ENCODE measurements around the gene IRS1.

IRS1 gene

DNA sequence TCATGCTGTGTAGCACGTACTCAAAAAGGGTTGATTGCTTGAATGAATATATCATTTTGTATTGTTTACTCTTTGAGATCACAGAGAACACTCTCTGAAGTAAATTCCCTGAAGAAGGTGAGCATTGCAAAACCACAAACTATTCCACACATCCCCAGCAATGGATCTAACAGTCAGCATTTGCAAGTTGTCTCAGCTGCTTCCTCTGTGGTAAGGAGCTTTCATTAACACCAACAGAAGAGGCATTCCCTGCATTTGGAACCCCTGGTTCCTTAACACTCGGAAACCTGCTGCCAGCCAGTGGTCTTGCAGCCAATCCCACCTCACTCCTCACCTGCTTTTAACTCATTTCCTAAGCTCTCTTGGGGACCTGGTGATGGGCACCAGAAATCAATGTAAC is 108.4 kb downstream of the IRS1 start:
- Histone ChIP-seq H3K4me1 (ENCODE audit: control insufficient read depth, low read depth, low read length) (peaks cover 9% of the 10 kb centered on the region), H3K36me3 (ENCODE audit: control insufficient read depth, low read depth, low read length) (no peaks in the 10 kb centered on the region), H3K9ac (ENCODE audit: low read length) (no peak overlapping the region), H3K9me3 (ENCODE audit: control insufficient read depth, low read depth, low read length) (no peaks in the 10 kb centered on the region), H3K27ac (ENCODE audit: low read length) (no peak overlapping the region), H3K4me3 (ENCODE audit: low read length) (no peak overlapping the region), H3K27me3 (ENCODE audit: control insufficient read depth, insufficient read depth, low read length) (no peaks in the 10 kb centered on the region)

DNA sequence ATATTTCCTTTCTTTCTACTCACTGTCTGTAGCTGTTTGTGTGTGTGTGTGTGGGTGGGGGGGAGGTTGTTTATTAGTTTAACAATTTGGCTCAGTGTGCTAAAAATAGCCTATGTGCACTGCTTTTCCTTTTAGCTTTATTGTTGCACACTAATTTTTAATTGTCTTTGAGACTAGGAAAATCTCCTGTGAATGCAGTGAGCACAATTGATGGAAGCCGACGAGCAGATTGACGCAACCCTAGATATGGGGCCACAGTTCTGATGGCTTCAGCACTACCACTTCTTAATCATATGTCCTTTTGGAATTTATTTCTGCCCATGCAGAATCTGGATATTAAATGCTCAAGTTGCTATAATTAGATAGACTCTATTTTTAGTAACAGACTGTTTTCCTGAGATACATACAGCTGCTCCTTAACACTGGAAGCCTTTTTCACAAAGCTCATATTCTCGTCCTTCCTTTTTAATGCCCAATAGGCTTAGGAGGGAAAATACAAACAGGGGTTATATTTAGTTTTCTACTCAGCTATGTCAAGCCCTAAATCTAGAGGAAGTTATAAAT is 109.1 kb downstream of the IRS1 start:
- peaks cover 4% of the 10 kb centered on the region for H3K4me1 ChIP-seq (ENCODE audit: control insufficient read depth, low read depth, low read length)
- no peaks in the 10 kb centered on the region for H3K36me3 ChIP-seq (ENCODE audit: control insufficient read depth, low read depth, low read length)
- H3K27me3 ChIP-seq (ENCODE audit: control insufficient read depth, insufficient read depth, low read length) = no peaks in the 10 kb centered on the region
- H3K4me3 ChIP-seq (ENCODE audit: low read length) = no peak overlapping the region
- H3K27ac ChIP-seq (ENCODE audit: low read length) = no peak overlapping the region
- no peaks in the 10 kb centered on the region for H3K9me3 ChIP-seq (ENCODE audit: control insufficient read depth, low read depth, low read length)
- no peak overlapping the region for H3K9ac ChIP-seq (ENCODE audit: low read length)

DNA sequence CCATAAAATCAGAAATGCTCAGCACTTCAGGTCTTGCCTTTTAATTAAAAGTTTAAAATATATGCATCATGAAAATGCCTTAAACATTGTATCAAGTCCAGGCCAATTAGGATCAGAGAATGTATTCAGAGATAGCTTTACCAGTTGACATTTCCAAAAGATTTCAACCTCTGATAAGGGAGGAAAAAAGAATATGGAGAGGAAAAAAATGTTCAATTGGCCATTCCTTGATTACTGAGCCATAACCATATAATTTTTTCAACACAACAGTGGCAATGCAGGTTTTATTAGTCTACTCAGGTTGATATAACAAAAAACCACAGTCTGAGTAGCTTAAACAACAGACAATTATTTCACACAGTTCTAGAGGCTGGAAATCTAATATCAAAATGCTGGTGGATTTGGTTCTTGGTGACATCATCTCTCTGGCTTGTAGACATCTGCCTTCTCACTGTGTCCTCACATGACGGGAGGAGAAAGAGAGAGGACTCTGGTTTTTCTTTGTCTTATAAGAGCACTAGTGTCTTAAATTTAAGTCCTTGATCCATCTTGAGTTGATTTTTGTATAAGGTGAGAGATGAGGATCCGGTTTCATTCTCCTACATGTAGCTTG is 111.9 kb downstream of the IRS1 start:
- H3K27me3 ChIP-seq (ENCODE audit: control insufficient read depth, insufficient read depth, low read length) = no peaks in the 10 kb centered on the region
- H3K4me3 ChIP-seq (ENCODE audit: low read length) = no peak overlapping the region
- H3K36me3 ChIP-seq (ENCODE audit: control insufficient read depth, low read depth, low read length) = no peaks in the 10 kb centered on the region
- H3K9ac ChIP-seq (ENCODE audit: low read length) = no peak overlapping the region
- no peak overlapping the region for H3K27ac ChIP-seq (ENCODE audit: low read length)
- no peaks in the 10 kb centered on the region for H3K9me3 ChIP-seq (ENCODE audit: control insufficient read depth, low read depth, low read length)
- peaks cover 4% of the 10 kb centered on the region for H3K4me1 ChIP-seq (ENCODE audit: control insufficient read depth, low read depth, low read length)

DNA sequence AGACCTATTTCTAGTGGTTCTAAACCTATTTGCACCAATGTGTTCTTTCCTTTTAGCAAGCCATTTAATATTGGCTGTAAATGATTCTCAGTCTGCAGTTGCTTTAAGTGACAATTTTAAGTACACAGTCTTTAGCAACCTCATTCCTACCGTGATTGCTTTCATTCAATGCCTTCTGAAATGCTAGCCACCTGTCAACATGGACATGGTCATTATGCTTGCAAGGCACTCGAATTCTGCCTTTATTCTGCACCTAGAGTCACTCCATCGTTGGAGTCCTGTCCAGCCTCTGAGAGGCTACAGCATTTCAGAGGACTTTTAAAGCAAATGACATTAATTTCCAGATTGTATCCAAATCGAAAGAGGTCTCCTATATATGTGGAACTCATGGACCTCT is 115.1 kb downstream of the IRS1 start:
- Histone ChIP-seq H3K9me3 (ENCODE audit: control insufficient read depth, low read depth, low read length) (no peaks in the 10 kb centered on the region), H3K27me3 (ENCODE audit: control insufficient read depth, insufficient read depth, low read length) (no peaks in the 10 kb centered on the region), H3K4me1 (ENCODE audit: control insufficient read depth, low read depth, low read length) (no peaks in the 10 kb centered on the region), H3K9ac (ENCODE audit: low read length) (no peak overlapping the region), H3K36me3 (ENCODE audit: control insufficient read depth, low read depth, low read length) (no peaks in the 10 kb centered on the region), H3K27ac (ENCODE audit: low read length) (no peak overlapping the region), H3K4me3 (ENCODE audit: low read length) (no peak overlapping the region)

DNA sequence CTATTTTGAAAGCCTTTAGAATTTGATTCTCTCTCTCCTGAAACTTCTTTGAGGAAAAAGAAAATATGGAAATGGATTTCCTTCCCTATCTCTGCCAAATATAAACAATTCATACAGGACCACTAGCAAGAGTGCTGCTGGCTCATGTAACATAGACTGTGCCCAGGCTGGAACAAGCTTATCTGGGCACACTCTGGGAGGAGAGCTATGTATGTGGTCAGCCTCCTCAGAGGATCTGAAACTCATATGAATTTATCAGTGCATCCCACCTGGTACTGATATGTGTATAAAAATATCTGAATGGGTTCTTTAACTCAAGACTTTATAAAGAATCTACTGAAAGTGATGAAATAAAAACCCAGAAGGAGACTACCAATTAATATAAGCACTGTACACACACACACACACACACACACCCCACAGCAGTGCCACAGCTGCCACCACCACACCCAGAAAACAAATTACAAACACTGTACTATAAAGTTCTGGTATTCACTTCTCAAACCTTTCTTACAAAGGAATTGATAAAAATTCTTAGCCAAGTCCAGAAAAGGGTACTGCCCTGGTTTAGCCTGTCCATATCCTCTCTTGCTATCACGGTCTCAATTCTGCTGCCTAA is 115.6 kb downstream of the IRS1 start:
- no peaks in the 10 kb centered on the region for H3K4me1 ChIP-seq (ENCODE audit: control insufficient read depth, low read depth, low read length)
- no peaks in the 10 kb centered on the region for H3K9me3 ChIP-seq (ENCODE audit: control insufficient read depth, low read depth, low read length)
- H3K4me3 ChIP-seq (ENCODE audit: low read length) = no peak overlapping the region
- no peaks in the 10 kb centered on the region for H3K27me3 ChIP-seq (ENCODE audit: control insufficient read depth, insufficient read depth, low read length)
- H3K9ac ChIP-seq (ENCODE audit: low read length) = no peak overlapping the region
- H3K36me3 ChIP-seq (ENCODE audit: control insufficient read depth, low read depth, low read length) = no peaks in the 10 kb centered on the region
- H3K27ac ChIP-seq (ENCODE audit: low read length) = no peak overlapping the region

DNA sequence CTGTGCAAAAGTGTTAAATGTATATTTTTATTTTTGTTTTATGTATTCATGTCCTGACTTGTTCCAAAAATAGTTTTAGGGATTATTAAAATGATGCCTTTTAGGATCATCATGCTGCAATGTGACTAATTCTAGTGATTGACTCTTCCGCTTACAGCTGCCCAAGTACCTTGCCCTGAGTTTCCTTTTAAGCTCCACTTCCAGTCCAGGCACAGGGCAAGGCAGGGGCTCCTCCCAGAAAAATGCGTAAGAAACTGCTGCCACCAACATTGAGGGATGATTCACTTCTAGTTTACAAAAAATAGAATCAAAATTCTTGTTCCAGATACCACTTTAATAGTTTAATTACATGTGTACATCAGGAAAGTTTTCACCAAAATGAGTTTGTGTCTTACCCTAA is 116.4 kb downstream of the IRS1 start:
- Histone ChIP-seq H3K9ac (ENCODE audit: low read length) (no peak overlapping the region), H3K36me3 (ENCODE audit: control insufficient read depth, low read depth, low read length) (no peaks in the 10 kb centered on the region), H3K27me3 (ENCODE audit: control insufficient read depth, insufficient read depth, low read length) (no peaks in the 10 kb centered on the region), H3K9me3 (ENCODE audit: control insufficient read depth, low read depth, low read length) (no peaks in the 10 kb centered on the region), H3K4me1 (ENCODE audit: control insufficient read depth, low read depth, low read length) (no peaks in the 10 kb centered on the region), H3K27ac (ENCODE audit: low read length) (no peak overlapping the region), H3K4me3 (ENCODE audit: low read length) (no peak overlapping the region)

Data from iPS-18a (cell line).